ENCODE results near the gene RPS6KA5. TPM values are rescaled to one million over a fixed set of nuclear protein-coding genes. Genes with fewer than 3 reads are reported as not detected.

RPS6KA5 gene
- total RNA-seq, 4 donors from 2014 or later, result 3.8 to 20.0 (median 14.8) TPM

DNA sequence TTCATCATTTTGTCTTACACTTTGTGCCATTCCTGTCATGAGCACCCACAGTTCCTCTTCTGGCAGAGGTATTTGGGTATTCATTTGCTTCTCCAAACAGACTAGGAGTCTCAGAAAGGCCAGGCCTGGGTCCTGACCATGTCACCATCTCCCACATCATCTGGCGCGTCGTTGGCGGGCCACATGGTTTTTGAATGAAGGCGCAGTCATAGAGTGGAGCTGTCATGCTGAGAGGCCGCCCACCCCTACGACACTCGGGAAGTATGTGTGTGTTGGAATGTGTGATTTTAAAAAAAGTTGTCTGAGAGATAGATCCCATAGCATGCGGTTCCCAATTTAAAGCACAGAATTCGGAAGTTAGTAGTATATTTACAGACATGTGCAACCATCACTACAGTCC lies 228.6 kb downstream of the RPS6KA5 start:
- no peak for DNase-seq
- Histone ChIP-seq H3K27ac (no peak overlapping the region), H3K9me3 (no peaks in the 10 kb centered on the region)

DNA sequence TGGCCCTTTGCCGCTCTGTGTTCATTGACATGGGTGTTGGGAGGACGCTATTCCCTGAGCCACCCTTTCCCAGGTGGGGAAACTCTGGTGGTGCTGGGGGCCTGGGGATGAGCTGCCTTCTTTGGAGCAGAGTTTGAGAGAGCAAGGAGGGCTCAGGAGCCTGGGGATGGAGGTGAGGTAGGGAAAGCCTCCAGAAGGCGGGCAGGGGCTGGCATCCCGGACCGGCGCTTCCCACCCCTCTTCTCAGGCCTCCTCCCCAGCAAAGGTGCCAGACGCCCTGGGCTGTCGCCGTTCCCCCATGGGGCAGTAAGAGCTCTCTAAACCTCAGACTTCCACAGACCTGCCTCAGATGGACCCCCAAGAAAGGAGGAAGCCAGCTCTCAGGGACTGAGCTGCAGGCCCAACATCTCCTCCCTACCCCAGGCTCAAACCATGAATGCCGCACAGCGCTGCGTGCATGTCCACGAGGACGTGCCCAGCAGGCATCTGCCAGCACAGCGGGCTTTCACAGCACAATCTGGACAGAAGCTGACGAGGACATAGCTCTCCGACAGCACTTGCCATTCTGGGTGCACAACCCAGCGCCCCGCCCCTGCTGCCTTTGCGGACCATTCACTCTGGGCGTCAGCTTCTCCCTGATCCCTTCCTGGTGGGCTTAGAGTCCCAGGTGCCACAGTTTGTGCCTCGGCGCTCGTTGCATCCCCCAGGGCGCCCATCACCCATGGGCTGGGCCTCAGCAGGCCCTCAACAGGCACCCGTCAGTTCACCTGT lies 229.3 kb downstream of the RPS6KA5 start:
- intact Hi-C loops (cut with DNase I; ENCODE audit: low total_unique reads), result no loop called here
- Histone ChIP-seq H3K27me3 (no peaks in the 10 kb centered on the region), H3K9me3 (no peaks in the 10 kb centered on the region), H3K36me3 (no peaks in the 10 kb centered on the region), H3K27ac (no peak overlapping the region), H3K4me1 (no peaks in the 10 kb centered on the region), H3K4me3 (no peak overlapping the region)
- TF ChIP-seq, protein P1, sequence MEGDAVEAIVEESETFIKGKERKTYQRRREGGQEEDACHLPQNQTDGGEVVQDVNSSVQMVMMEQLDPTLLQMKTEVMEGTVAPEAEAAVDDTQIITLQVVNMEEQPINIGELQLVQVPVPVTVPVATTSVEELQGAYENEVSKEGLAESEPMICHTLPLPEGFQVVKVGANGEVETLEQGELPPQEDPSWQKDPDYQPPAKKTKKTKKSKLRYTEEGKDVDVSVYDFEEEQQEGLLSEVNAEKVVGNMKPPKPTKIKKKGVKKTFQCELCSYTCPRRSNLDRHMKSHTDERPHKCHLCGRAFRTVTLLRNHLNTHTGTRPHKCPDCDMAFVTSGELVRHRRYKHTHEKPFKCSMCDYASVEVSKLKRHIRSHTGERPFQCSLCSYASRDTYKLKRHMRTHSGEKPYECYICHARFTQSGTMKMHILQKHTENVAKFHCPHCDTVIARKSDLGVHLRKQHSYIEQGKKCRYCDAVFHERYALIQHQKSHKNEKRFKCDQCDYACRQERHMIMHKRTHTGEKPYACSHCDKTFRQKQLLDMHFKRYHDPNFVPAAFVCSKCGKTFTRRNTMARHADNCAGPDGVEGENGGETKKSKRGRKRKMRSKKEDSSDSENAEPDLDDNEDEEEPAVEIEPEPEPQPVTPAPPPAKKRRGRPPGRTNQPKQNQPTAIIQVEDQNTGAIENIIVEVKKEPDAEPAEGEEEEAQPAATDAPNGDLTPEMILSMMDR (IDR thresholded peaks at IDR 0.05), result no peak
- TF ChIP-seq POLR2A (IDR thresholded peaks at IDR 0.05), result no peak
- no peak for DNase-seq

More for the DNA sequence above, 228.6 kb downstream of the RPS6KA5 start:
- no peaks in the 10 kb centered on the region for H3K27me3 ChIP-seq
- H3K4me3 ChIP-seq, result no peak overlapping the region
- no peaks in the 10 kb centered on the region for H3K36me3 ChIP-seq
- intact Hi-C loops (cut with DNase I; ENCODE audit: low total_unique reads), result no loop called here
- TF ChIP-seq POLR2A (IDR thresholded peaks at IDR 0.05), result no peak
- TF ChIP-seq, protein P1 (IDR thresholded peaks at IDR 0.05), result no peak
- H3K4me1 ChIP-seq, result no peaks in the 10 kb centered on the region

- H3K27me3 ChIP-seq, result no peaks in the 10 kb centered on the region
- no peak for TF ChIP-seq POLR2A (IDR thresholded peaks at IDR 0.05)
- TF ChIP-seq, protein P1 (IDR thresholded peaks at IDR 0.05), result no peak
- no peak overlapping the region for H3K27ac ChIP-seq
- no peaks in the 10 kb centered on the region for H3K36me3 ChIP-seq
- H3K9me3 ChIP-seq, result no peaks in the 10 kb centered on the region
- H3K4me1 ChIP-seq, result no peaks in the 10 kb centered on the region
- DNase-seq, result no peak
- intact Hi-C loops (cut with DNase I; ENCODE audit: low total_unique reads), result no loop called here
- no peak overlapping the region for H3K4me3 ChIP-seq
These were observed 230.8 kb downstream of the RPS6KA5 start for GRCh38 chr14:90829677-90830076.

DNA sequence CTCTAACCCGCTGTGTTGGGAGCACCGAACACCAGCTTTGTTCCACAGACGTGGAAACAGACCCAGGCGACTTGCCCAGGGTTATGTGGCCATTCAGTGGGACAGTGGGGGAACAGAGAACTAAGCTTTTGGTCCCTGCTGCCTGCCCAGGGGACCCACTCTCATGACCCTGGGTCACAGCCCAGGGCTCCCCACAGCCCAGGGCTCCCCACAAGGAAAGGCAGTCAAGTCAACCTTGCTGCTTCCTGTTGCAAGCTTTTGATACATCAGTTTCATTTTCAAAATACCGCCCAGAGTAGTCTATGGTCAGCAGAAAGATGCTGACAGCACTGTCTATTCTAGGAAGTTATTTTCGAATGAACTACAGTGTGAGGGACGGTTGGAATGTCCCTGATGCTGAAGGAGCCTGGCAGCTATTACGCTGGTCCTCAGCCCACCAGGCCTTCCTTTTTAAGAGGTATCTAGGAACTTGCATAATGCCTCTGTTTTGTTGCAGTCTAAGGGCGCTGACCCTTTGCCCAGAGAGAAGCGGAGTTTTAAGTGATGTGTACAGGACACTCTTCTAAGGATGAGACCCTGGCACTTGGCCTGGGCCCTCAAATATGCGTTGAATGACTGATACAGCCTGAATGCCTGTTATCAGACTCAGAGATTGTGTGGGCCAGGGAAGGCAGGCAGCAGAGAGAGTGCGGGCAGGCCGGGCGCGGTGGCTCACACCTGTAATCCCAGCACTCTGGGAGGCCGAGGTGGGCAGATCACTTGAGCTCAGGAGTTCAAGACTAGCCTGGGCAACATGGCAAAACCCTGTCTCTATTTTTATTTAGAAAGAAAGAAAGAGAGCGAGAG lies 231.6 kb downstream of the RPS6KA5 start:
- DNase-seq, result peak in 1 of 2 donors; percentile 32
- Histone ChIP-seq H3K9me3 (no peaks in the 10 kb centered on the region), H3K36me3 (no peaks in the 10 kb centered on the region), H3K27ac (peak overlapping the region; percentile 71 to 78), H3K4me1 (no peaks in the 10 kb centered on the region), H3K4me3 (peak overlapping the region; percentile 14 to 33), H3K27me3 (no peaks in the 10 kb centered on the region)
- TF ChIP-seq POLR2A (IDR thresholded peaks at IDR 0.05), result no peak
- TF ChIP-seq, protein P1 (IDR thresholded peaks at IDR 0.05), result no peak
- intact Hi-C loops (cut with DNase I; ENCODE audit: low total_unique reads), result no loop called here

Data from uterus (tissue), 4 donors.